ENCODE results near the gene ARF5.
"Not testable (repeated sequence)": the region's sequence is repeated elsewhere in the genome, so short reads cannot be mapped to it uniquely, and the experiment has no call there.

Gene ARF5

DNA sequence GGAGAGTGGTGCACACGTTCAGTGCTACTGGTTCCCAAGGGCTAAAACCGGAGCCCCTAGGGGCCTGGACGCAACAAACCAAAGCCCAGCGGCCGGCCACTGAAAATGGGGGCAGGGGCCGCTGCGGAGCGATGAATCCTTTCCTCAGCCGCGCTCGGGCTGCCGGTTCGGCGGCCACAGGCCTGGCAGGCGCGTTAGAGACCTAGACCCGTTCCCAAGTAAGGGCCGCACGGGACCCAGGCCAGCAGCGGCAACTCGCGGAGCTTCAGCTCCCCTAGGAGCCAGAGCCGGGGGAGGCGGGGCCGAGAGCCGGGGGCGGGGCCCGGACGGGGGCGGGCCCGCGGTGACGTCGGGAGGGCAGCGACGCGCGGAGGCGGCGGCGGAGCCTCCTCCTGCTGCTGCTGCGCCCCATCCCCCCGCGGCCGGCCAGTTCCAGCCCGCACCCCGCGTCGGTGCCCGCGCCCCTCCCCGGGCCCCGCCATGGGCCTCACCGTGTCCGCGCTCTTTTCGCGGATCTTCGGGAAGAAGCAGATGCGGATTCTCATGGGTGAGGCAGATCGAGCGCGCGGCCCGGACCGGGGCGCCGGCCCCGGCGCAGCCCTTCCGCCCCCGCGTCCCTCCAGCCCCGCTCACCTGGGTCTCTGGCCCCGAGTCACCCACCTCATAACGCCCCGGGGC lies at the start of gene ARF5:
Gene ARF5 (plus strand): TSS at position 393 of the 678 bp plus-strand sequence. CDS start 88 bp downstream, at position 481.
- peak; percentile 76 for ATAC-seq (ENCODE audit: insufficient read depth, low read depth)
- Histone ChIP-seq H3K79me2 (ENCODE audit: insufficient read depth, low read length) (peaks cover 35% of the 10 kb centered on the region), H3K4me1 (ENCODE audit: insufficient read depth, low read length) (peaks cover 49% of the 10 kb centered on the region), H3K4me3 (ENCODE audit: low read depth in 1 of 2, low read length in 2 of 2) (peak within 1 kb of the TSS; percentile 52 to 80), H3K9ac (ENCODE audit: low read depth, low read length) (peak within 1 kb of the TSS; percentile 91), H2AFZ (ENCODE audit: low read depth, low read length) (peak within 1 kb of the TSS; percentile 93), H3K36me3 (ENCODE audit: insufficient read depth, low read length) (peaks cover 31% of the 10 kb centered on the region), H3K9me3 (ENCODE audit: insufficient read depth, low read length, severe bottlenecking) (no peaks in the 10 kb centered on the region), H3K4me2 (ENCODE audit: insufficient read depth, low read length) (peak within 1 kb of the TSS; percentile 99), H3K27ac (ENCODE audit: low read length) (peak within 1 kb of the TSS; percentile 76), H4K20me1 (ENCODE audit: insufficient read depth, low read length) (peaks cover 27% of the 10 kb centered on the region), H3K27me3 (ENCODE audit: insufficient read depth, low read length, poor library complexity) (no peaks in the 10 kb centered on the region)
- peak; percentile 90 for DNase-seq
- TF ChIP-seq, protein P1, sequence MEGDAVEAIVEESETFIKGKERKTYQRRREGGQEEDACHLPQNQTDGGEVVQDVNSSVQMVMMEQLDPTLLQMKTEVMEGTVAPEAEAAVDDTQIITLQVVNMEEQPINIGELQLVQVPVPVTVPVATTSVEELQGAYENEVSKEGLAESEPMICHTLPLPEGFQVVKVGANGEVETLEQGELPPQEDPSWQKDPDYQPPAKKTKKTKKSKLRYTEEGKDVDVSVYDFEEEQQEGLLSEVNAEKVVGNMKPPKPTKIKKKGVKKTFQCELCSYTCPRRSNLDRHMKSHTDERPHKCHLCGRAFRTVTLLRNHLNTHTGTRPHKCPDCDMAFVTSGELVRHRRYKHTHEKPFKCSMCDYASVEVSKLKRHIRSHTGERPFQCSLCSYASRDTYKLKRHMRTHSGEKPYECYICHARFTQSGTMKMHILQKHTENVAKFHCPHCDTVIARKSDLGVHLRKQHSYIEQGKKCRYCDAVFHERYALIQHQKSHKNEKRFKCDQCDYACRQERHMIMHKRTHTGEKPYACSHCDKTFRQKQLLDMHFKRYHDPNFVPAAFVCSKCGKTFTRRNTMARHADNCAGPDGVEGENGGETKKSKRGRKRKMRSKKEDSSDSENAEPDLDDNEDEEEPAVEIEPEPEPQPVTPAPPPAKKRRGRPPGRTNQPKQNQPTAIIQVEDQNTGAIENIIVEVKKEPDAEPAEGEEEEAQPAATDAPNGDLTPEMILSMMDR (IDR thresholded peaks at IDR 0.05; ENCODE audit: borderline replicate concordance, extremely low read depth, low read length, poor library complexity, severe bottlenecking), result no peak
- TF ChIP-seq EZH2 (IDR thresholded peaks at IDR 0.05; ENCODE audit: borderline replicate concordance, low read depth, low read length, severe bottlenecking), result no peak

DNA sequence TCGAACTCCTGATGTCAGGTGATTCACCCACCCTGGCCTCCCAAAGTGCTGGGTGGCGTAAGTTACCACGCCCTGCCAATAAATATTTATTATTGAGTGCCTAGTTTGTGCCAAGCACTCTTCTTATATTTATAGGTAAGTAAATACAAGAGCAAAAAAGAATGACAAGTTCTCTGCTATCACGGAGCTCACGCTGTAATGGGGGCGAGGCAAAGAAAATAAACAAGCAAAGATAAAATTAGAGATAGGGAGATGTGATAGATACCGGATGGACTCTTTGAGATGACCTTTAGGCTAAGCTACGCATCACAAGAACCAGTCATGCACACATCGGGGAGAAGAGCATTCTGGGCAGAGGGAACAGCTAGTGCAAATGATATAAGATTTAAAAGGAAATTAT lies 49.1 kb upstream of the ARF5 start:
- H3K4me1 ChIP-seq (ENCODE audit: insufficient read depth, low read length), result no peaks in the 10 kb centered on the region
- no peaks in the 10 kb centered on the region for H4K20me1 ChIP-seq (ENCODE audit: insufficient read depth, low read length)
- no peaks in the 10 kb centered on the region for H3K79me2 ChIP-seq (ENCODE audit: insufficient read depth, low read length)
- TF ChIP-seq, protein P1 (IDR thresholded peaks at IDR 0.05; ENCODE audit: borderline replicate concordance, extremely low read depth, low read length, poor library complexity, severe bottlenecking), result no peak
- TF ChIP-seq EZH2 (IDR thresholded peaks at IDR 0.05; ENCODE audit: borderline replicate concordance, low read depth, low read length, severe bottlenecking), result no peak
- H3K27ac ChIP-seq (ENCODE audit: low read length), result no peak overlapping the region
- H3K9ac ChIP-seq (ENCODE audit: low read depth, low read length), result no peak overlapping the region
- no peak overlapping the region for H2AFZ ChIP-seq (ENCODE audit: low read depth, low read length)
- no peaks in the 10 kb centered on the region for H3K9me3 ChIP-seq (ENCODE audit: insufficient read depth, low read length, severe bottlenecking)
- H3K4me2 ChIP-seq (ENCODE audit: insufficient read depth, low read length), result no peak overlapping the region
- no peak overlapping the region for H3K4me3 ChIP-seq (ENCODE audit: low read depth in 1 of 2, low read length in 2 of 2)
- DNase-seq (no peak), ATAC-seq (ENCODE audit: insufficient read depth, low read depth) (no peak)
- H3K36me3 ChIP-seq (ENCODE audit: insufficient read depth, low read length), result no peaks in the 10 kb centered on the region
- no peaks in the 10 kb centered on the region for H3K27me3 ChIP-seq (ENCODE audit: insufficient read depth, low read length, poor library complexity)

DNA sequence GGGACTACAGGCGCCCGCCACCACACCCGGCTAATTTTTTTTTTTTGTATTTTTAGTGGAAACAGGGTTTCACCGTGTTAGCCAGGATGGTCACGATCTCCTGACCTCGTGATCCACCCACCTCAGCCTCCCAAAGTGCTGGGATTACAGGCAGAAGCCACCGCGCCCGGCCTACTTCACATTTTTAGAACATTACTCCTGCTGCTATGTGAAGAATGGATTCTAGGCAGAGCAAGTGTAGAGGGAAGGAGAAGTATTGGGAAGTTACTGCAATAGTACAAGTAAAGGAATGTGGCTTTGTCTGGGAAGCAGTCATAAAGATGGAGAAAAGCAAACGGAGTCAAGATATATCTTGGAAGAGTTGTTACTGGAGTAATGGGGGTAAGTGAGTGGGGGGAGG lies 47.8 kb upstream of the ARF5 start:
- not testable (repeated sequence) for H4K20me1 ChIP-seq (ENCODE audit: insufficient read depth, low read length); H3K9me3 ChIP-seq (ENCODE audit: insufficient read depth, low read length, severe bottlenecking); H3K4me2 ChIP-seq (ENCODE audit: insufficient read depth, low read length); H3K4me3 ChIP-seq (ENCODE audit: low read depth in 1 of 2, low read length in 2 of 2); H2AFZ ChIP-seq (ENCODE audit: low read depth, low read length); H3K36me3 ChIP-seq (ENCODE audit: insufficient read depth, low read length); H3K9ac ChIP-seq (ENCODE audit: low read depth, low read length); H3K79me2 ChIP-seq (ENCODE audit: insufficient read depth, low read length); H3K27me3 ChIP-seq (ENCODE audit: insufficient read depth, low read length, poor library complexity); H3K27ac ChIP-seq (ENCODE audit: low read length); H3K4me1 ChIP-seq (ENCODE audit: insufficient read depth, low read length); DNase-seq; ATAC-seq (ENCODE audit: insufficient read depth, low read depth)

DNA sequence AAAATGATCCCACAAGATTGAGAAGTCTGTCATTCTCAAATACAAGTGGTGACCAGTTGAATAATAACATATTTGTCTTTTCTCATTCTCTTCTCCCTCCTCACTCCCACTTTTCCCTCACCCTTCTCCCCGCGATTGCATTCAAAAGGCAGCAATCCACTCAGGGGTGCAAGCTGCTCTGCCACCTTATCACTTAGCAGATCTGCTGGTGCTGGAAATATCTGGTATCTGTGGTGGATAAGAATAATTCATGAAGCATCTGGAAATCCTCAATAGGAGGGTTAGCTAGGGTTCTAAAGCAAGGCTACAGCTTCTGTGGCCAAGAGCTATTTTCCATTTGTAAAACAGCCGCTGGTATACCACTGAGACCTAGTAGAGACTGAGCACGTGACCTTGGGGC lies 46.7 kb upstream of the ARF5 start:
- H3K9ac ChIP-seq (ENCODE audit: low read depth, low read length), result no peak overlapping the region
- no peak overlapping the region for H3K4me3 ChIP-seq (ENCODE audit: low read depth in 1 of 2, low read length in 2 of 2)
- H4K20me1 ChIP-seq (ENCODE audit: insufficient read depth, low read length), result no peaks in the 10 kb centered on the region
- no peaks in the 10 kb centered on the region for H3K9me3 ChIP-seq (ENCODE audit: insufficient read depth, low read length, severe bottlenecking)
- H3K36me3 ChIP-seq (ENCODE audit: insufficient read depth, low read length), result no peaks in the 10 kb centered on the region
- DNase-seq, result no peak
- H3K4me2 ChIP-seq (ENCODE audit: insufficient read depth, low read length), result no peak overlapping the region
- no peaks in the 10 kb centered on the region for H3K4me1 ChIP-seq (ENCODE audit: insufficient read depth, low read length)
- ATAC-seq (ENCODE audit: insufficient read depth, low read depth), result no peak
- TF ChIP-seq, protein P1 (IDR thresholded peaks at IDR 0.05; ENCODE audit: borderline replicate concordance, extremely low read depth, low read length, poor library complexity, severe bottlenecking), result no peak
- no peak for TF ChIP-seq EZH2 (IDR thresholded peaks at IDR 0.05; ENCODE audit: borderline replicate concordance, low read depth, low read length, severe bottlenecking)
- H3K79me2 ChIP-seq (ENCODE audit: insufficient read depth, low read length), result no peaks in the 10 kb centered on the region
- no peak overlapping the region for H3K27ac ChIP-seq (ENCODE audit: low read length)
- H3K27me3 ChIP-seq (ENCODE audit: insufficient read depth, low read length, poor library complexity), result no peaks in the 10 kb centered on the region
- H2AFZ ChIP-seq (ENCODE audit: low read depth, low read length), result no peak overlapping the region

Measured in DND-41 (cell line).